ENCODE data around the gene TLCD1. TPM values are rescaled to one million over a fixed set of nuclear protein-coding genes. Genes with fewer than 3 reads are reported as not detected.

The TLCD1 gene
- total and polyA plus RNA-seq, 9 donors: 0.75 to 7.0 (median 1.6) TPM; not detected in 1

DNA sequence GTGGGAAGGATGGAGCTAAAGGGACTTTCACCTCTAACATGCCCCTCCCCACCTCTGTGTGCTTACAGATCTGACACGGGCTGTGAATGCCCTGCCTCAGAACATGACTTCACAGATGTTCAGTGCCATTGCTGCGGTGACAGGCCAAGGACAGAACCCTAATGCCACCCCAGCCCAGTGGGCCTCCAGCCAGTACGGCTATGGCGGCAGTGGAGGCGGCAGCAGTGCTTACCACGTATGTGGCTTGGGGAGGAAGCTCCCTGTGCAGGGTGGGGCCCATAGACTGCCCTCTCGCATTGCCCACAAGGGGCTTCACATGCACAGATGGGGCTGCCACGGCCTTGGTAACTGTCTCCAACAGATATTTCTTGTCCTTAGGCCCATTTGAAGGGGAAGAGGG lies 25.8 kb downstream of the TLCD1 start:
- 79 to 85% (median 81%) methylated on average over 8 of the region's 8 CpGs for WGBS, 3 donors
- peak in 1 of 5 donors; percentile 21 for DNase-seq
- Histone ChIP-seq H3K9me3 (no peaks in the 10 kb centered on the region), H3K4me3 (no peak overlapping the region), H3K36me3 (peaks cover 2% of the 10 kb centered on the region), H3K27ac (no peak overlapping the region), H3K4me1 (ENCODE audit: insufficient read depth) (no peaks in the 10 kb centered on the region), H3K27me3 (no peaks in the 10 kb centered on the region)
- intact Hi-C loops (cut with DNase I): loop anchor here in 1 of 4 donors (10.0 kb wide), 1 partner anchor 45 kb away; no protein-coding TSS in a partner anchor
- TF ChIP-seq EP300 (IDR thresholded peaks at IDR 0.05) (no peak), POLR2A (IDR thresholded peaks at IDR 0.05) (no peak)
- TF ChIP-seq, protein P1, sequence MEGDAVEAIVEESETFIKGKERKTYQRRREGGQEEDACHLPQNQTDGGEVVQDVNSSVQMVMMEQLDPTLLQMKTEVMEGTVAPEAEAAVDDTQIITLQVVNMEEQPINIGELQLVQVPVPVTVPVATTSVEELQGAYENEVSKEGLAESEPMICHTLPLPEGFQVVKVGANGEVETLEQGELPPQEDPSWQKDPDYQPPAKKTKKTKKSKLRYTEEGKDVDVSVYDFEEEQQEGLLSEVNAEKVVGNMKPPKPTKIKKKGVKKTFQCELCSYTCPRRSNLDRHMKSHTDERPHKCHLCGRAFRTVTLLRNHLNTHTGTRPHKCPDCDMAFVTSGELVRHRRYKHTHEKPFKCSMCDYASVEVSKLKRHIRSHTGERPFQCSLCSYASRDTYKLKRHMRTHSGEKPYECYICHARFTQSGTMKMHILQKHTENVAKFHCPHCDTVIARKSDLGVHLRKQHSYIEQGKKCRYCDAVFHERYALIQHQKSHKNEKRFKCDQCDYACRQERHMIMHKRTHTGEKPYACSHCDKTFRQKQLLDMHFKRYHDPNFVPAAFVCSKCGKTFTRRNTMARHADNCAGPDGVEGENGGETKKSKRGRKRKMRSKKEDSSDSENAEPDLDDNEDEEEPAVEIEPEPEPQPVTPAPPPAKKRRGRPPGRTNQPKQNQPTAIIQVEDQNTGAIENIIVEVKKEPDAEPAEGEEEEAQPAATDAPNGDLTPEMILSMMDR (IDR thresholded peaks at IDR 0.05): no peak

GRCh38 chr17:28698253-28698941 lies 27.6 kb downstream of the TLCD1 start:
- Histone ChIP-seq H3K27me3 (no peaks in the 10 kb centered on the region), H3K27ac (no peak overlapping the region)

GRCh38 chr17:28693869-28694268 lies 32.2 kb downstream of the TLCD1 start:
- Histone ChIP-seq H3K27ac (no peak overlapping the region), H3K36me3 (peaks cover 2% of the 10 kb centered on the region), H3K27me3 (no peaks in the 10 kb centered on the region), H3K4me3 (no peak overlapping the region), H3K4me1 (ENCODE audit: insufficient read depth) (no peaks in the 10 kb centered on the region), H3K9me3 (no peaks in the 10 kb centered on the region)
- TF ChIP-seq EP300 (IDR thresholded peaks at IDR 0.05): no peak
- TF ChIP-seq, protein P1 (IDR thresholded peaks at IDR 0.05): no peak
- TF ChIP-seq POLR2A (IDR thresholded peaks at IDR 0.05): no peak
- DNase-seq: no peak
- intact Hi-C loops (cut with DNase I): no loop called here
- 65 to 97% (median 88%) methylated on average over 1 of the region's 1 CpG for WGBS, 3 donors

More at GRCh38 chr17:28698253-28698941, 27.6 kb downstream of the TLCD1 start:
- Histone ChIP-seq H3K4me3 (no peak overlapping the region), H3K9me3 (no peaks in the 10 kb centered on the region), H3K36me3 (peaks cover 2% of the 10 kb centered on the region), H3K4me1 (ENCODE audit: insufficient read depth) (no peaks in the 10 kb centered on the region)
- TF ChIP-seq, protein P1 (IDR thresholded peaks at IDR 0.05): no peak
- no peak for TF ChIP-seq EP300 (IDR thresholded peaks at IDR 0.05)
- no peak for TF ChIP-seq POLR2A (IDR thresholded peaks at IDR 0.05)
- WGBS, 3 donors: 89 to 95% (median 90%) methylated on average over 6 of the region's 6 CpGs
- intact Hi-C loops (cut with DNase I): no loop called here
- no peak for DNase-seq

- Histone ChIP-seq H3K27me3 (no peaks in the 10 kb centered on the region), H3K9me3 (no peaks in the 10 kb centered on the region), H3K36me3 (no peaks in the 10 kb centered on the region), H3K4me1 (ENCODE audit: insufficient read depth) (no peaks in the 10 kb centered on the region), H3K27ac (no peak overlapping the region), H3K4me3 (no peak overlapping the region)
- TF ChIP-seq, protein P1 (IDR thresholded peaks at IDR 0.05): no peak
- TF ChIP-seq POLR2A (IDR thresholded peaks at IDR 0.05) (no peak), EP300 (IDR thresholded peaks at IDR 0.05) (no peak)
- WGBS, 3 donors: 93 to 98% (median 96%) methylated on average over 3 of the region's 3 CpGs
- intact Hi-C loops (cut with DNase I): no loop called here
- no peak for DNase-seq
These were observed 37.0 kb downstream of the TLCD1 start for GRCh38 chr17:28689011-28689410.
